KMS-11 (cell line): ENCODE measurements around the gene FCN2.

Experiments used
- H2AFZ ChIP-seq: fragments of 200-600 bp; sonication (generic); 2 replicates; pipeline ENCODE4 v1.6.1; 2016; ENCODE audit warnings: antibody characterized with exemption, mixed run types, low read depth
- H3K27ac ChIP-seq: fragments of 200-600 bp; sonication (generic); 2 replicates; pipeline ENCODE4 v1.6.1; 2016; ENCODE audit warnings: mild to moderate bottlenecking, mixed run types
- H3K27me3 ChIP-seq: fragments of 200-600 bp; sonication (generic); 2 replicates; pipeline ENCODE4 v1.6.1; 2017; ENCODE audit warnings: mild to moderate bottlenecking, low read depth, mixed run types, moderate library complexity; ENCODE audit not compliant: insufficient read depth
- H3K36me3 ChIP-seq: fragments of 200-600 bp; sonication (generic); 2 replicates; pipeline ENCODE4 v1.6.1; 2017; ENCODE audit warnings: mild to moderate bottlenecking, mixed run types; ENCODE audit not compliant: insufficient read depth
- H3K4me1 ChIP-seq: fragments of 200-600 bp; sonication (generic); 2 replicates; pipeline ENCODE4 v1.6.1; 2016; ENCODE audit warnings: mild to moderate bottlenecking, low read depth, mixed run types; ENCODE audit not compliant: poor library complexity, severe bottlenecking
- H3K4me2 ChIP-seq: fragments of 200-600 bp; sonication (generic); 2 replicates; pipeline ENCODE4 v1.7.0; 2016; ENCODE audit warnings: mild to moderate bottlenecking, mixed run types
- H3K4me3 ChIP-seq: fragments of 200-600 bp; sonication (generic); IDR thresholded peaks from 2 replicates; pipeline ENCODE4 v1.6.1; 2017; ENCODE audit warnings: low read depth, low read length, mixed read lengths; ENCODE audit not compliant: insufficient read depth
- H3K79me2 ChIP-seq: fragments of 200-600 bp; sonication (generic); 2 replicates; pipeline ENCODE4 v1.6.1; 2016; ENCODE audit warnings: low read depth, mixed run types; ENCODE audit not compliant: insufficient read depth
- H3K9ac ChIP-seq: fragments of 200-600 bp; sonication (generic); 2 replicates; pipeline ENCODE4 v1.6.1; 2016; ENCODE audit warnings: mild to moderate bottlenecking, mixed run types
- H4K20me1 ChIP-seq: fragments of 200-600 bp; sonication (generic); 2 replicates; pipeline ENCODE4 v1.6.1; 2016; ENCODE audit warnings: mild to moderate bottlenecking, mixed run types; ENCODE audit not compliant: insufficient read depth
- TF ChIP-seq, protein P1 (sequence below): fragments of 200-600 bp; sonication (generic); conservative IDR thresholded peaks from 2 replicates; pipeline ENCODE4 v1.6.1; 2017; ENCODE audit warnings: low read depth, mild to moderate bottlenecking, antibody characterized with exemption, low read length, moderate library complexity, mixed read lengths

The FCN2 gene

DNA sequence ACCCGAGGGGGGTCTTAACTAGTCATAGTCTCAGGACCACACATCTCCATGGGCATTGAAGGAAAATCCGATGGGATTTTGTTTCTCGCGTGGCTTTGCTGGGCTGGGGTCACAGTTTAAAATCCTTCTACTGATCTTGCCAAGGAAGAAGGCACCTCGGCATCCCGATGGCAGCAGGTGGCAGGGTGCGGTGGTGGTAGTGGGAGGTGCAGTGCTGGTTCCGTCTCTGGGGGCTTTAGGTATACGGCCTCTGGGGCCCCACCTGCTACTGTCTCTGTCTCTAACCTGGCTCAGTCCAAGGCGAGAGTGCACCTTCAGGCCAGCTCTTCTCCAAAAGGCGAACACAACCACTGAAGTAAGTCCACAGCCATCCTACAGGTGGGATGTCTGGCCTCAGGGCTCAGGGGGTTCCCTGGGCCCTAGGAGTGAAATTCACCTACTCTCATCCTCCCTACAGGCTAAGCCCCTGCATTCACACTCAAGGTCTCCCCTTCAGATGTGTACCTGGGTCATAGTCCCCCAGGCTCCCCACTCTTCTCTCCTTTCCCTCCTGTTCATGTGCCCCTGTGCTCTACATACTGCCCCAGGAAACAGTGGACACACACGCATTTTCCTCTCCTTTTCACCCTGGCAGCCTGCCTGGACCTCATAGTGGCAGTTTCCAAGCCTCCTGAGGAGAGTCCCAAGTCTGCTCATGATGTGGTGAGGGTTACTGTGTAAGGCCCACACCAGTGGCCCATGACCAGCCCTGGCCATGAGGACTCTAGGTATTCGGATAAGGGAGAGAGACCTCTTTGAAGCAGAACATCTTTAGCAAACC lies 736 bp upstream of the FCN2 start:
- H3K9ac ChIP-seq: no peak overlapping the region

DNA sequence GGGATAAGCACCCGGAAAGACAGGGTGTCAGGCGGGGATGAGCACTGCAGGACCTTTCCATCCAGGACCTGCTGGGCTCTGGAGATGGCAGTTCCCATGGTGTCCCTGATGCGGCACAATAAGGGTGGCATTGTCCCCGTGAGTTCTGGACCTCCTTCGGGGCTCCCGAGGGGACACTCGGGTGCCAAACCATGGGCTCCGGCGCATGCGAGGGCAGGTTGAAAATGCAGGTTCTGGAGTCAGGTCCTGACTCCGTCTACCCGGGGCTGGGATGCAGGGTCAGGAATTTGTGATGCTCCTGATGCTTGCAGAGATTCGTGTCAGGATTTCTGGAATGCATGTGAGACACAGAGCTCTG lies 682 bp downstream of the FCN2 start:
- no peaks in the 10 kb centered on the region for H3K4me1 ChIP-seq
- peaks cover 11% of the 10 kb centered on the region; the same call in 1 of the 2 replicates for H3K27me3 ChIP-seq
- H3K79me2 ChIP-seq: no peaks in the 10 kb centered on the region
- no peak overlapping the region for H3K4me3 ChIP-seq
- H3K4me2 ChIP-seq: no peak overlapping the region
- TF ChIP-seq, protein P1, sequence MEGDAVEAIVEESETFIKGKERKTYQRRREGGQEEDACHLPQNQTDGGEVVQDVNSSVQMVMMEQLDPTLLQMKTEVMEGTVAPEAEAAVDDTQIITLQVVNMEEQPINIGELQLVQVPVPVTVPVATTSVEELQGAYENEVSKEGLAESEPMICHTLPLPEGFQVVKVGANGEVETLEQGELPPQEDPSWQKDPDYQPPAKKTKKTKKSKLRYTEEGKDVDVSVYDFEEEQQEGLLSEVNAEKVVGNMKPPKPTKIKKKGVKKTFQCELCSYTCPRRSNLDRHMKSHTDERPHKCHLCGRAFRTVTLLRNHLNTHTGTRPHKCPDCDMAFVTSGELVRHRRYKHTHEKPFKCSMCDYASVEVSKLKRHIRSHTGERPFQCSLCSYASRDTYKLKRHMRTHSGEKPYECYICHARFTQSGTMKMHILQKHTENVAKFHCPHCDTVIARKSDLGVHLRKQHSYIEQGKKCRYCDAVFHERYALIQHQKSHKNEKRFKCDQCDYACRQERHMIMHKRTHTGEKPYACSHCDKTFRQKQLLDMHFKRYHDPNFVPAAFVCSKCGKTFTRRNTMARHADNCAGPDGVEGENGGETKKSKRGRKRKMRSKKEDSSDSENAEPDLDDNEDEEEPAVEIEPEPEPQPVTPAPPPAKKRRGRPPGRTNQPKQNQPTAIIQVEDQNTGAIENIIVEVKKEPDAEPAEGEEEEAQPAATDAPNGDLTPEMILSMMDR: no peak
- H3K27ac ChIP-seq: no peak overlapping the region
- H3K36me3 ChIP-seq: no peaks in the 10 kb centered on the region
- H3K9ac ChIP-seq: no peak overlapping the region
- no peaks in the 10 kb centered on the region for H4K20me1 ChIP-seq
- H2AFZ ChIP-seq: no peak overlapping the region

More for the DNA sequence above, 736 bp upstream of the FCN2 start:
- H3K36me3 ChIP-seq: no peaks in the 10 kb centered on the region
- no peak overlapping the region for H3K4me3 ChIP-seq
- no peaks in the 10 kb centered on the region for H3K4me1 ChIP-seq
- no peaks in the 10 kb centered on the region for H4K20me1 ChIP-seq
- no peak overlapping the region for H2AFZ ChIP-seq
- H3K79me2 ChIP-seq: no peaks in the 10 kb centered on the region
- no peak overlapping the region for H3K4me2 ChIP-seq
- TF ChIP-seq, protein P1: no peak
- no peak overlapping the region for H3K27ac ChIP-seq
- H3K27me3 ChIP-seq: peaks cover 11% of the 10 kb centered on the region; the same call in 1 of the 2 replicates

DNA sequence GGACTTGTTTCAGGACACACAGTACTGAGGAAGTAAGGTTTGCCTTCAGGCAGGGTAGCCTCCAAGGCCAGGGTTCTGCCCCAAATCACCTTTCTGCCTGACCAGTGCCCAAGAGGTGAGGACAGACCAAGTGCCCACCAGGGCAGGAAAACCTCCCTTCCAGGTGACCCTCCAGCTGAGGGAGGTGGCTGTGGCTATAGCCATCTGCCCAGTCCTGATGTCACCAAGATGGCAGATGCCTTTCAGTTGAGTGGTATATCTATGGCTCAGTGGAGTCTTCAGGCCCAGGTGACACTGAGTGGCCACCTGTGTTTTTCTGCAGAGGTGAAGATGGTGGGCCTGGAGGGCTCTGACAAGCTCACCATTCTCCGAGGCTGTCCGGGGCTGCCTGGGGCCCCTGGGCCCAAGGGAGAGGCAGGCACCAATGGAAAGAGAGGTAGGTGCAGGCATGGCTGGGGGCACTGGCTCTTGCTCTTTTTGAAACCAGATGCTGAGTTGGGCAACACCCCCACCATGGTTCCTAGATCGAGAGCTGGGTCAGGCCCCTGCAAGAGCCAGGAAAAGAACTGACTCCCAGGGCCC lies 1.7 kb downstream of the FCN2 start:
- peaks cover 8% of the 10 kb centered on the region; the same call in 1 of the 2 replicates for H3K27me3 ChIP-seq

DNA sequence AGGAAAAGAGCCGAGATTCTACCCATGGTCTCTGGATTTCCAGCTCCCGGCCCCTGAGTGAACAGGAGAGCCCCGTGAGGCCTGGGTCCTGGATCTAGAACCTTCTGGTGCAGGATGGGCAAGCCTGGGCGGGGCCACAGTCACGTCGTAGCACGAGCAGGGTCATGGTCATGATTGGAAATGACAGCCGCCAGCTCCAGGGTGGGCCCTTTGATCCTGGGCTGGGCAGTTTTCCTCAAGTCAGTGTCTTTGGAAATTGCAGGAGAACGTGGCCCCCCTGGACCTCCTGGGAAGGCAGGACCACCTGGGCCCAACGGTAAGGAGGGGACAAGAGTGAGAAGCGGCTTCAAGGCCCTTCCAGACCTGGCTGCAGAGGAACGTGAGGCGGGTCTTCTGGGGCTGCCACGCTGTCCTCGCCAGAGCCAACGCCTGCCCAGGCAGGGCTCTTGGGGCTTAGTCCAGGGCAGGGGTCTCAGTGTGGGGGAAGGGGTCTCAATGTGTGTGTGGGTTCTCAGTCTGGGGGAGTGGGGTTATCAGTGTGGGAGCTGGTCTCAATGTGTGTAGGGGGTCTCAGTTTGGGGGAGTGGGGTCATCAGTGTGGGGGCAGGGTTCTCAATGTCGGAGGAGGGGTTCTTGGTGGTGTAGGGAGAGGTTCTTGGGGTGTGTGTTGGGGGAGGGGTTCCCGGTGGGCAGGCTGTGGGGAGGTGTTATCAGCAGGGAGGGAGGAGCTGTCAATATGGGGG lies 2.6 kb downstream of the FCN2 start:
- no peak overlapping the region for H3K27ac ChIP-seq
- no peaks in the 10 kb centered on the region for H3K36me3 ChIP-seq
- H3K9ac ChIP-seq: no peak overlapping the region
- no peaks in the 10 kb centered on the region for H3K4me1 ChIP-seq
- TF ChIP-seq, protein P1: no peak
- no peaks in the 10 kb centered on the region for H4K20me1 ChIP-seq
- no peak overlapping the region for H2AFZ ChIP-seq
- peaks cover 12% of the 10 kb centered on the region; the same call in 1 of the 2 replicates for H3K27me3 ChIP-seq
- H3K79me2 ChIP-seq: no peaks in the 10 kb centered on the region
- no peak overlapping the region for H3K4me2 ChIP-seq
- H3K4me3 ChIP-seq: no peak overlapping the region

More for the DNA sequence above, 1.7 kb downstream of the FCN2 start:
- H3K4me3 ChIP-seq: no peak overlapping the region
- no peaks in the 10 kb centered on the region for H3K79me2 ChIP-seq
- H3K36me3 ChIP-seq: no peaks in the 10 kb centered on the region
- no peaks in the 10 kb centered on the region for H3K4me1 ChIP-seq
- H3K4me2 ChIP-seq: no peak overlapping the region
- H2AFZ ChIP-seq: no peak overlapping the region
- no peaks in the 10 kb centered on the region for H4K20me1 ChIP-seq
- H3K27ac ChIP-seq: no peak overlapping the region
- H3K9ac ChIP-seq: no peak overlapping the region
- TF ChIP-seq, protein P1: no peak
